Measurements from ENCODE around the gene CABLES1.

The CABLES1 gene

GRCh38 chr18:23194997-23195957 lies 60.0 kb downstream of the CABLES1 start:
- DNase-seq (ENCODE audit: low spot score): no peak

- no peak for DNase-seq (ENCODE audit: low spot score)
Measured at GRCh38 chr18:23196119-23197007, 61.1 kb downstream of the CABLES1 start.

DNA sequence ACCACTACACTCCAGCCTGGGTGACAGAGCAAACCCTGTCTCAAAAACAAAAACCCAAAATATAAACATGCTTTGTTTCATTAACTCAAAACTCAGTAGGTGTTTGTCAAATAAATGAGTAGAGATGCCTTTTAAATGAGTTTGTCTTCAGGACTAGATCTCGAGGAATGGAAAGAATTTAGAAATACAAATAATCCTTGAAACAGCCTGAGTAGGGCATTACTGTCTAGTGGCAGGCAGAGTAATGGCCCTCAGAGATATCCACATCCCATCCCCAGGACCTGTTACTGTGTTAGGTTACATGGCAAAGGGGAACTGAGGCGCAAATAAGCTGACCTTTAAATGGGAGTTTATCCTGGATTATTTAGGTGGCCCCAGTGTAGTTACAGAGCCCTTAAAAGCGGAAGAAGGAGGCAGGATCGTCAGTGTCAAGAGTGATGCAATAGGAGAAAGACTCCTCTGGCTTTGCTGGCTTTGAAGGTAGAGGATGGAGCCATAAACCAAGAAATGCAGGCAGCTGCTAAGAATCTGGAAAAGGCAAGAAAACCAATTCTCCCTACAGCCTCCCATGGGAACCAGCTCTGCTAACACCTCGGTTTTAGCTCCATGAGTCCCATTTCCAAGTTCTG lies 63.0 kb downstream of the CABLES1 start:
- no peak for DNase-seq (ENCODE audit: low spot score)

- no peak for DNase-seq (ENCODE audit: low spot score)
Measured at GRCh38 chr18:23200756-23201155, 65.5 kb downstream of the CABLES1 start.

- no peak for DNase-seq (ENCODE audit: low spot score)
Measured at GRCh38 chr18:23201741-23202140, 66.5 kb downstream of the CABLES1 start.

- DNase-seq (ENCODE audit: low spot score): no peak
Measured at GRCh38 chr18:23203891-23204432, 68.7 kb downstream of the CABLES1 start.

DNA sequence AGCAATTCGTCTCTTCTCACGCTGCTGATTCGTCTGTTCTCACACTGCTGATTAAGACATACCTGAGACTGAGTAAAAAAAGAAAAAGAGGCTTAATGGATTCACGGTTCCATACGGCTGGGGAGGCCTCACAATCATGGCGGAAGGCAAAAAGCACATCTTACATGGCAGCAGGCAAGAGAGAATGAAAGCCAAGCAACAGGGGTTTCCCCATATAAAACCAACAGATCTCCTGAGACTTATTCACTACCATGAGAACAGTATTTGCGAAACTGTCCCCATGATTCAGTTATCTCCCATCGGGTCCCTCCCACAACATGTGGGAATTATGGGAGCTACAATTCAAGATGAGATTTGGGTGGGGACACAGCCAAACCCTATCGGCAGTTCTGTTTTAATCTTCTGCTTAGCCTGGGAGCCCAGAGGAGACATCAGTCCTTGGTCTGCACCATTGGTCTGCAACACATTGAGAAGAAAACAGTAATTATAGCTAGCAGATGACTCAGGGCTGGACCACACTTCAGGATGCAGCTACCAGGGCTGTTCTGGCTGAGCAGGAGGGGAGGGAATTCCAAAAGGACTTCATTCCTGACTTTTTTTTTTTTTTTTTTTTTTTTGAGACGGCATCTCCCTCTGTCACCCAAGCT lies 69.4 kb downstream of the CABLES1 start:
- no peak for DNase-seq (ENCODE audit: low spot score)

GRCh38 chr18:23205980-23206379 lies 70.7 kb downstream of the CABLES1 start:
- DNase-seq (ENCODE audit: low spot score): no peak

GRCh38 chr18:23207191-23207955 lies 72.1 kb downstream of the CABLES1 start:
- no peak for DNase-seq (ENCODE audit: low spot score)

GRCh38 chr18:23207994-23208393 lies 72.7 kb downstream of the CABLES1 start:
- DNase-seq (ENCODE audit: low spot score): no peak

- DNase-seq (ENCODE audit: low spot score): no peak
Measured at GRCh38 chr18:23208600-23208999, 73.3 kb downstream of the CABLES1 start.

GRCh38 chr18:23209031-23209430 lies 73.7 kb downstream of the CABLES1 start:
- peak; percentile 22 for DNase-seq (ENCODE audit: low spot score)

DNA sequence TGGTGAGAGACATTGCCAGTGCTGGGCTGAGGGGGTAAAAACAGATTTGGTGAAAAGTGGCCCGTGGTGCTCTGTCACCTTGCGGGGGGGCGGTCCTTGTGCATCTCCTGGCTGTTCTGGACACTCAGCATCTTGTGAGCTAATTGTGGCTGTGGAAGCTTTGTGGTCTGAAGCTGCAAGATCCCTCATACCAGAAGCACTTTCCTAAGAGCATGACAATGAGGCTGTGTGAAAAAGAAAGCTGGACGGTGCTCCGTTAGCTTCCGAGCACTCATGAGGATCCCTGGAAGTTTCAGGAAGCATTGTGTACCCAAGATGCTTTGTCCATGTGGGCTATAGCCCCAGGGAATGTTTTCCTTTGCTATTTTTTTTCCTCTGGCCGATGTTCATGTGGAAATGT lies 74.5 kb downstream of the CABLES1 start:
- DNase-seq (ENCODE audit: low spot score): no peak

DNA sequence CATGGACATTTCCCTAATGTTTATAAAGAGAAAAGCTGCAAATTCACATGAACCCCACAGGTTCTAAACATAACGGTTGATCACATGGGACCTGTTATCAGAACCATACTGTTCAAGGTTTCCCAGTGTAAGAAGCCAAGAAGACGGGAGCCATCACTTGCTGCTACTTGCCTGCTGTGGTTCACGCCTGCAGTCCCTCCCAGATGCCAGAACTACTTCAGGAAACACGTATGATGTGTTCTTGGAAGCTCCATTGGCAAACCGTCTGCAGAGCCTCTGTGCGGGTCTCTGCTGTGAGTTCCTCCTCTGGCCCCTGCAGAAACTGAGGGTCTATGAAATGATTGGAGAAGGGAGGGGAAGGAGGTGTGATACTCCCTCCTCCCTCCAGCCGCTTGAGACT lies 75.2 kb downstream of the CABLES1 start:
- DNase-seq (ENCODE audit: low spot score): no peak

DNA sequence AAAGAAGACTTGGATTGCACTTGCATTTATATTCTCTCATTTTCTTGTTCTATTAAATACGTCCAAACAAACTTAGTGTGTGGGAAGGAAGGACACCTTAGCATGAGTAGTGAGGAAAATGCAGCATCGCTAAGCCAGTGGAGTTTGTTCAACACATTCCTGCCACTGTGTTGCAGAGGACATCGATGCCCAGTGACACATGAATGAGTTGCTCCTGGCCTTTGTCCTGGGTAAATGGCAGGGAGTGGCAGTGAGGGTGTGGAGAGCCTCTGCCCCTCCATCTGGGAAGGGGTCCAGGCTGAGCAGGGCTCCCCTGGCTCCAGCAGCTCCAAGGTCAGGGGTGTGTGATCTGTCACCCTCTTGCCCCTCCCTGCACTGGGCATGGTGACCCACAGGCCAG lies 75.9 kb downstream of the CABLES1 start:
- DNase-seq (ENCODE audit: low spot score): no peak

DNA sequence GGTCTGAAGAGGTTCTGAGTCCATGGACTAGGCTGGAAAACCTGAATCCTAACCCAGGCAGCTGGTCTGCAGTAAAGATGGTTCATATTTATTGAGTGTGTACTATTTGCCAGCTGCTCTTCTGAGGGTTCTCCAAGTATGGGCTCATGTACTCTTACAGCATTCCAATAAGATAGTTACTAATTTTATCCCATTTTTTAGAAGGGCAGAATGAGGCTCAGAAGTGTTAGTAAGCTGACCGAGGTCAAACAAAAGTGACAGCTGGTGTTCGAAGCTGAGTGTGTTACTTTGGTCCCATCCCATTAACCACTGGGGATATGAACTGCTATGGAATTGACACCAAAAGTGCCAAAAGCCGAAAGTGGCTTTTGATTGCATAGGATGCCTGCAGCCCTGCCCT lies 76.9 kb downstream of the CABLES1 start:
- DNase-seq (ENCODE audit: low spot score): no peak

DNA sequence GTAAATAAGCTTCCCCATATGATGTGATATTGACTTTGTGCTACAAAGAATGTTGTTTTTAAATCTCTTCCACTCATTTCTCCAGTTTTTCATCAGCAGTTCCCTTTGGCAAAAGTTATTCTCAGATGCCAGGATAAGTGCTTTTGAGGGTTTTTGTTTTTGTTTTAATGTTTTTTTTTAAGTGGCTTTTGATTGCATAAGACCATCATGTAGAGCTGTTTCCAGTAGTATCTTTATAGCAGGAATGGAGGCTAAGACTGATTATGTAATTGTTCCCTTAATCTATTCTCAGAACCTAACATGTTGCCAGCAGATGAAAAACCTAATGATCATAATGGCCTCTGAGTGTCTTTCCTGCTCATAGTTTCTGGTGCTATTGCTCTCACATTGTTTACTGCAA lies 77.9 kb downstream of the CABLES1 start:
- no peak for DNase-seq (ENCODE audit: low spot score)

- no peak for DNase-seq (ENCODE audit: low spot score)
Measured at GRCh38 chr18:23217781-23218180, 82.5 kb downstream of the CABLES1 start.

DNA sequence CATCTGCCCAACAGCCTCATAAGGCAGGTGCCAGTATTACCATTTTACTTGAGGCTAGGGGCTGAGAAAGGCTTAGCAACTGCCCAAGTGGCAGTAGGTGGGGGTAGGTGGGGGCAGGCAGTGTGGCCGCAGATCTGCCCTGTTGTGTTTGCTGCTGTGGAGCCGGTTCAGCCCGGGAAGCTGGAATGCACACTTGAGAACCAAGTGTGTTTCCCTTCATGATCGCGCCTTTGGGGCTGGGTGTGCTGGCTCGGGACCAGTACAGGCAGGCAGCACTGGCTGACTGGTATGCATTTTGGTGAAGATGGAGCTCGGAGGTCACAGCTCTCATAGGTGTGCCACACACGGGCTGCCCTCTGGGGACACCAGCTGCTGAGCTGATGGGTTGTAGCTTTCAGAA lies 85.1 kb downstream of the CABLES1 start:
- no peak for DNase-seq (ENCODE audit: low spot score)

DNA sequence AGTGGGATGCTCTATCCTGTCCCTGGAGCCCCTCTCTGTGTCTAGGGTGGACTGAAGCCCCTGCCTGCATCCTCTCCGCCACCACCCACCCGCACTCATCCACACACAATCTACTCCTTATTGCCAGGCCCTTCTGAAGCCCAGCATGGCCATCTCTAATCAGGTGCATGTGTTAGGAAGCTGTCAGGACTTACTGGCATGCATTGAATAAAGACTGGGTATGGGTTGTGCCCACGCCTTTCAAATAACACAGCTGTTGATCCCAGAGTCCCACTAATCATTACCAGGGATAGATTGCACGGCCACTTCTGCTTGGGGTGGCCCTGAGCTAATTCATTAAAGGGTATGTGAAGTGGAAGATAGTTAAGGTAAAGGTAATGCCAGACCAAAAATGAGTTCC lies 88.4 kb downstream of the CABLES1 start:
- no peak for DNase-seq (ENCODE audit: low spot score)

DNA sequence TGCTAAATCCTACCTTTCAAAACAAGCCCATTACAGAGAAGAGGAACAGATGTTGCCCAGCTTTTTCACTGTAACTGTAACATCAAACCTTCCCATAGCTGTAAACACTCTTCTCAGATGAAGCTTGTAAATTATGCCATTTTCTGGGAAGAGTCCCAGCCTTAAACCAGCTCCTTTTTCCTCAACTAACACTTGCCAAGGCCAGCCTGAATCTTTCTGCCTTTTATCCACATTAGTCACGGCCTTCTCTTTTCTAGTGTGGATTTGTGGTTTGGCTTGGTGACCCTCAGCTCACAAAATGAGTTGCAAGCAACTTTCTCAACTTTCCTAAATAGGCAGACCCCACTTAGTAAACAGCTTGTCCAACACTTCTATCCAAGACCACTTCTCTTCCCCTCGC lies 90.2 kb downstream of the CABLES1 start:
- no peak for DNase-seq (ENCODE audit: low spot score)

Measured in HuH-7.5 (cell line).